Mesothelial cell of epicardium (in vitro differentiated cells): ENCODE data around the gene PRKN. TPM values are rescaled to one million over a fixed set of nuclear protein-coding genes. Genes with fewer than 3 reads are reported as not detected.

ENCODE experiments used
- DNase-seq, 2 experiments: peaks; one replicate each; pipeline ENCODE4 v3.0.0; 2021; ENCODE audit warnings: low spot score in 2 of 2; ENCODE audit not compliant: unreplicated experiment in 2 of 2
- H3K27ac Mint-ChIP-seq: 2 replicates; pipeline ENCODE4 v1.8.0; 2021; ENCODE audit warnings: mixed read lengths
- H3K27me3 Mint-ChIP-seq: 2 replicates; pipeline ENCODE4 v1.8.0; 2021; ENCODE audit warnings: low read depth, mixed read lengths
- H3K36me3 Mint-ChIP-seq: 2 replicates; pipeline ENCODE4 v1.8.0; 2021; ENCODE audit warnings: mixed read lengths
- H3K4me1 Mint-ChIP-seq: 2 replicates; pipeline ENCODE4 v1.8.0; 2021; ENCODE audit warnings: mixed read lengths
- H3K4me3 Mint-ChIP-seq: 2 replicates; pipeline ENCODE4 v1.8.0; 2021; ENCODE audit warnings: mild to moderate bottlenecking, moderate library complexity, mixed read lengths
- H3K9me3 Mint-ChIP-seq: 2 replicates; pipeline ENCODE4 v1.8.0; 2021; ENCODE audit warnings: mixed read lengths
- total RNA-seq: library from RNA; stranded (reverse); gene quantifications from 3 replicates; pipeline ENCODE4 v1.2.1, GENCODE V29; 2021
- TF ChIP-seq, protein P1 (sequence below): fragments of 200-600 bp; sonication (generic); IDR thresholded peaks from one replicate; pipeline ENCODE4 v1.5.0; 2021; ENCODE audit warnings: antibody characterized with exemption; ENCODE audit not compliant: unreplicated experiment

PRKN gene
- total RNA-seq, 1 donor from 2014 or later: 7.6 TPM

DNA sequence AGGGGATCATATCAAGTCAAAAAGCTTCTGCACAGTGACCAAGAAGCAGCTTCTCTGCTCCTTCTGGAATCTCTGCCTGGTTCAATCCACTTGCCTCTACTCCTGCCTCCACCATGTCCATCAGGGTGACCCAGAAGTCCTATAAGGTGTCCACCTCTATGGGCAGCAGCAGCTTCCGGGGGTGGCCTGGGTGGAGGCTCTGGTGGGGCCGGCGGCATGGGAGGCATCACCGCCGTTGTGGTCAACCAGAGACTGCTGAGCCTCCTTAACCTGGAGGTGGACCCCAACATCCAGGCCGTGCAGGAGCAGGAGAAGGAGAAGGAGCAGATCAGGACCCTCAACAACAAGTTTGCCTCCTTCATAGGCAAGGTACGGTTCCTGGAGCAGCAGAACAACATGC, 159.3 kb downstream of the PRKN start:
- TF ChIP-seq, protein P1, sequence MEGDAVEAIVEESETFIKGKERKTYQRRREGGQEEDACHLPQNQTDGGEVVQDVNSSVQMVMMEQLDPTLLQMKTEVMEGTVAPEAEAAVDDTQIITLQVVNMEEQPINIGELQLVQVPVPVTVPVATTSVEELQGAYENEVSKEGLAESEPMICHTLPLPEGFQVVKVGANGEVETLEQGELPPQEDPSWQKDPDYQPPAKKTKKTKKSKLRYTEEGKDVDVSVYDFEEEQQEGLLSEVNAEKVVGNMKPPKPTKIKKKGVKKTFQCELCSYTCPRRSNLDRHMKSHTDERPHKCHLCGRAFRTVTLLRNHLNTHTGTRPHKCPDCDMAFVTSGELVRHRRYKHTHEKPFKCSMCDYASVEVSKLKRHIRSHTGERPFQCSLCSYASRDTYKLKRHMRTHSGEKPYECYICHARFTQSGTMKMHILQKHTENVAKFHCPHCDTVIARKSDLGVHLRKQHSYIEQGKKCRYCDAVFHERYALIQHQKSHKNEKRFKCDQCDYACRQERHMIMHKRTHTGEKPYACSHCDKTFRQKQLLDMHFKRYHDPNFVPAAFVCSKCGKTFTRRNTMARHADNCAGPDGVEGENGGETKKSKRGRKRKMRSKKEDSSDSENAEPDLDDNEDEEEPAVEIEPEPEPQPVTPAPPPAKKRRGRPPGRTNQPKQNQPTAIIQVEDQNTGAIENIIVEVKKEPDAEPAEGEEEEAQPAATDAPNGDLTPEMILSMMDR: no peak
- no peak overlapping the region for H3K4me3 Mint-ChIP-seq
- peaks cover 6% of the 10 kb centered on the region for H3K4me1 Mint-ChIP-seq
- DNase-seq: no peak
- H3K9me3 Mint-ChIP-seq: peaks cover 61% of the 10 kb centered on the region
- H3K36me3 Mint-ChIP-seq: peaks cover 16% of the 10 kb centered on the region
- H3K27me3 Mint-ChIP-seq: no peaks in the 10 kb centered on the region
- no peak overlapping the region for H3K27ac Mint-ChIP-seq

DNA sequence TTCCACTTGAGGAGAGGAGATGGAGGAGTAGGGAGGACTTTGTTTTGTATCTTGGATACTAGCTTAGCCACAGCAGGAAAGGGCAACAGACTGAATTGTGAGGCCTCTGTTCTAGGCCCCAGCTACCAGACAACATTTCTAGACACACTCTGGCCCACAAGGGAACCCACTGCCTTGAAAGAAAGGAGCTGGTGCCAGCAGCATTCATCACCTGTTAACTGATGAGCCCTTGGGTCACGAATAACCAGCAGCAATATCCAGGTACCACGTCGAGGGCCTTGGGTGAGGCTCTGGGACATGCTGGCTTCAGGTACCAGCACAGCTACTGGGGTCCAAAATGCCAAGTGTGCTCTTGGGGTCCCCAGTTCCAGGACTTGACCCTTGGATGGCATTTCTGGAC, 165.5 kb downstream of the PRKN start:
- Mint-ChIP-seq H3K36me3 (peaks cover 7% of the 10 kb centered on the region), H3K4me3 (no peak overlapping the region), H3K27ac (no peak overlapping the region), H3K9me3 (peaks cover 33% of the 10 kb centered on the region), H3K27me3 (no peaks in the 10 kb centered on the region), H3K4me1 (no peaks in the 10 kb centered on the region)
- TF ChIP-seq, protein P1: no peak
- no peak for DNase-seq

DNA sequence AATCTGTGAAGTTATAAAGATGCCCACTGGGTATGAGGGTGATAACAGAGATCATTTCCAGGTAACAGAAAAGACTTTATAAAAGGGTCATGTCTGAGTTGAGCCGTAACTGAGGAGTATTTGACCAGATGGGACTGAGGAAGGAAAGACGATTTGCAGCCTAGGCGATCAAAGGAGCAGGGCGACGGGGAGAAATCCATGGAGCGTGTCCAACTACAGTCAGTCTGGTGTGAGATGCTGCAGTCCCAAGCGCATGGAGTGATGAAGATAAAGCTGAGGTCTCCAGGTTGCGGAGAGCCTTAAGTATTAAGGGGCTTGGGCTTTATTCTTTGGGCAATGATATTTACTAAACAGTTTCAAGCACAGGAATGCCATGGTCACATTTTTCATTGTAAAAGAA, 166.7 kb downstream of the PRKN start:
- Mint-ChIP-seq H3K9me3 (peaks cover 23% of the 10 kb centered on the region), H3K4me1 (no peaks in the 10 kb centered on the region), H3K4me3 (no peak overlapping the region), H3K36me3 (peaks cover 7% of the 10 kb centered on the region), H3K27ac (no peak overlapping the region), H3K27me3 (no peaks in the 10 kb centered on the region)
- TF ChIP-seq, protein P1: no peak
- no peak for DNase-seq

DNA sequence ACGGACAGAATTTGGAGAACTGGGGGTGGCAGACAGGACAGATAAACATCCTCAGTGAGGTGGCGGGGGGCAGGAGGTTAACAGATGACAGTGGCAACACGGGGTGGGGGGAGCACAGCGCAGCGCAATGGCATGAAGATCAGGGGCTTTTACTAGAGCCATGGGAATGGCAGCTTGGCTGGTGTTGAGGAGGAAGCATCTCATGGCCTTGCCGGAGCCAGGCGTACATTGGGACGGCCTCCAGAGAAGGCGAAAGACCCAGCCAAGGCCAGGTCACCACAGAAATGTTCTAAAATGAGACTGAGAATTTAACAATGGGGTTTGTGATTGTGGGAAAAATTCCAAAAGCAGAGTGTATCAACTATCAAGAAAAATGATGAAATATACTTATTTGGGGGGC, 173.0 kb downstream of the PRKN start:
- DNase-seq: no peak
- H3K27ac Mint-ChIP-seq: no peak overlapping the region
- no peak overlapping the region for H3K4me3 Mint-ChIP-seq
- TF ChIP-seq, protein P1: no peak
- H3K27me3 Mint-ChIP-seq: no peaks in the 10 kb centered on the region
- no peaks in the 10 kb centered on the region for H3K9me3 Mint-ChIP-seq
- H3K4me1 Mint-ChIP-seq: no peaks in the 10 kb centered on the region
- no peaks in the 10 kb centered on the region for H3K36me3 Mint-ChIP-seq

DNA sequence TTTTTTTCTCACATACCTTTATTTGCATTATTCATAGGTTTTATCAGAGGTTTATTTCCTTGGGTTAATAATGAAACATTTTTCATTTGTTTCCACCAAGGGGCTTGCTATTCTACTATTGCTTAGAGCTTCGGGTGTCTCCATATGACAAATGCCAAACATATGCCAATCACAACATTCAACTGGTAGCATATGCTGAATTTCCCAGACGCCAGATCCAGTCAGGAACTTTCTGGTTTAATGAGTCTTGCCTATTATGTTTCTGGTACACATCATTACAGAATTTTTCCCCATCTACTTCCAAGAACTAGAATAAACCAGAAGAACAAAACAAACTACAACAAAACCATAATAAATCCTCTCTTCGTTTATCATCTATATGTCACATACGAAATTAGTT, 180.7 kb downstream of the PRKN start:
- TF ChIP-seq, protein P1: no peak
- no peaks in the 10 kb centered on the region for H3K36me3 Mint-ChIP-seq

DNA sequence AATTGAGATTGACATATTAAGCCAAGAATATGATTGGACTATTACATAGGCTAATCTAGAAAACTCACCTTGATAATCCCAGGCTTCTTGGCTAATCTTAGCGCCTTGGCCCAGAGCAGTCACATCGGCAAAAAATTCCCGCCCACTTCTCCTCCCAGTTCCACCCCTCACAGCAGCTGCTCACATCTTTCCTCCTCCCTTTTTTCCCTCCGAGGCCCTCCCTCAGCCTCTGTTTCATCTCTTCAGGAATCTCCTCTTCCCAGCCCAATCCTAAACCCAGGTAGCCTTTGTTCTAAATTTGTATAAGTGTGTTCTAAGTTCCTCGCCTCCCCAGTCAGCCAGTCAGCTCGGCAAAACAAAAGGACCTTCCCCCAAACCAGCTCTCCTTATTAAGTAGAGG, 184.3 kb downstream of the PRKN start:
- no peak overlapping the region for H3K27ac Mint-ChIP-seq
- DNase-seq: no peak
- H3K27me3 Mint-ChIP-seq: no peaks in the 10 kb centered on the region
- H3K36me3 Mint-ChIP-seq: no peaks in the 10 kb centered on the region
- TF ChIP-seq, protein P1: no peak
- H3K9me3 Mint-ChIP-seq: no peaks in the 10 kb centered on the region
- no peak overlapping the region for H3K4me3 Mint-ChIP-seq
- peaks cover 20% of the 10 kb centered on the region for H3K4me1 Mint-ChIP-seq

More for the DNA sequence above, 180.7 kb downstream of the PRKN start:
- no peak for DNase-seq
- Mint-ChIP-seq H3K27me3 (no peaks in the 10 kb centered on the region), H3K27ac (no peak overlapping the region), H3K4me1 (peaks cover 9% of the 10 kb centered on the region), H3K9me3 (no peaks in the 10 kb centered on the region), H3K4me3 (no peak overlapping the region)
